22Rv1 (cell line): Measurements from ENCODE around the gene MAP3K4.

ENCODE experiments used
- H3K27ac ChIP-seq: fragments of 450-650 bp; 2 replicates; pipeline ENCODE4 v1.5.1; 2017
- ZFX ChIP-seq: fragments of 450-650 bp; IDR thresholded peaks from 2 replicates; pipeline ENCODE4 v1.6.1; 2017; ENCODE audit warnings: antibody characterized with exemption, borderline replicate concordance
- TF ChIP-seq, protein P1 (sequence below): fragments of 450-650 bp; IDR thresholded peaks from 2 replicates; pipeline ENCODE4 v1.5.1; 2017; ENCODE audit warnings: mild to moderate bottlenecking

MAP3K4 gene

DNA sequence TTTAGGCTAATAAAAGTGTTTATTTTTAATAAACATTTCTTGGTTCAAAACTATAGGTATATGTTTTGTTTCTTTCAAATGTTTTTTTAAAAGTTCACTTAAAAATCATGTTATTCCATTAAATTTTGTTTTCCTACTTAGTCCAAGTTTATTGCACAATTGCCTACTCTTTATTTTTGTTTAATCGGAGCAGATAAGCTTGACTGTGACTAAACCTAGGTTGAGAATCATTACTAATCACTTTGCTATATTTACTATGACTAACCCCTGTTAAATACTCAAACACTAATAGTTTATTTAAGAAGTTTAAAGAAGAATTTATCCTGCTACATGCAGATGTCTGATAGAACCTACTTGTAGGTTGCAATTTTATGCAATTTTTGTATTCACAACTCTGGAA is 18.8 kb downstream of the MAP3K4 start:
- H3K27ac ChIP-seq: no peak overlapping the region
- TF ChIP-seq ZFX: no peak
- TF ChIP-seq, protein P1, sequence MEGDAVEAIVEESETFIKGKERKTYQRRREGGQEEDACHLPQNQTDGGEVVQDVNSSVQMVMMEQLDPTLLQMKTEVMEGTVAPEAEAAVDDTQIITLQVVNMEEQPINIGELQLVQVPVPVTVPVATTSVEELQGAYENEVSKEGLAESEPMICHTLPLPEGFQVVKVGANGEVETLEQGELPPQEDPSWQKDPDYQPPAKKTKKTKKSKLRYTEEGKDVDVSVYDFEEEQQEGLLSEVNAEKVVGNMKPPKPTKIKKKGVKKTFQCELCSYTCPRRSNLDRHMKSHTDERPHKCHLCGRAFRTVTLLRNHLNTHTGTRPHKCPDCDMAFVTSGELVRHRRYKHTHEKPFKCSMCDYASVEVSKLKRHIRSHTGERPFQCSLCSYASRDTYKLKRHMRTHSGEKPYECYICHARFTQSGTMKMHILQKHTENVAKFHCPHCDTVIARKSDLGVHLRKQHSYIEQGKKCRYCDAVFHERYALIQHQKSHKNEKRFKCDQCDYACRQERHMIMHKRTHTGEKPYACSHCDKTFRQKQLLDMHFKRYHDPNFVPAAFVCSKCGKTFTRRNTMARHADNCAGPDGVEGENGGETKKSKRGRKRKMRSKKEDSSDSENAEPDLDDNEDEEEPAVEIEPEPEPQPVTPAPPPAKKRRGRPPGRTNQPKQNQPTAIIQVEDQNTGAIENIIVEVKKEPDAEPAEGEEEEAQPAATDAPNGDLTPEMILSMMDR: no peak

DNA sequence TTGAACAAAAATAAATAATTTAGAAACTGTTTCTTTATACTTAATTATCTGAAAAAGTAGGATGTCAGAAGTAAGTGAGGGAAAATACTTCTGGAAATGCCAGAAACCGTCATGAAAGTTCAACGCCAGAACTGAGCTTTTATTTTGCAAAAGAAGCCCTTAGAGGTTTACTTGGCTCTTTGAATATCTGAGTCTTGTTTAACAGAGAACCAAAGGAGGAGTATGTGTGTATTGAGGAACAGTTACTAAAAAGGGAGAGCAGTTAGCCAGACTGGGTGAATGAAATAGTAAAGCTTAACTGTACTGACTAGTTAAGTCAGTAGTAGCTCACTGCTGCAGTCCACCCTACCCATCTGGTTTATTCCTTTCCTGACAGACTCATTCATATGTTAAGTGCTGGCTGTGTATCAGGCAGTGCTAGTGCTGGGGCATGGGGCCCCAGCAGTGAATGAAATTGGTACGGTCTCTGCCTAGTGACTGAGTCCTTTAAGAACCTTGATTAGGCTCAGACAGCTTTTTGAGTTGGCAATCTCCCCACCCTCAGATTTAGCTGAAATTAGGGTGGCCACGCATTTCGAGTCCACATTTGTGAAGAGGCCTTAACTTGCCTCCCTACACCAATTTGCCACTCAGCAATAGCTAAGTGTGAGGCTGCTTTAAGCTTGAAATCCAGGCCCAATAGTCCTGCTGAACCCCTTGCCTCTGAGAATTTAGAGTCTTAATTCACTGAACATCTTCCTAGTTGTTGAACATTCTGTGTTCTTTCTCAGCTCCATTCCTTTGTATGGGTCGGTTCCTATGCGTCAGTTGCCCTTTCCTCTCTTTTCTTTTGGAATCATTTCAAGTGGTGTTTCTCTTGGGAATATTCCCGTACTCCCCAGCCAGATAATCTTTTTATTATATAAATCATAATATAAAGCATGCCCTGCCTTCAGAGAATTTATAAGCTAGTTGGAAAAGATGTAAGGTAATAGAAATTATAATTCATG is 20.2 kb downstream of the MAP3K4 start:
- TF ChIP-seq ZFX: no peak
- TF ChIP-seq, protein P1: no peak
- no peak overlapping the region for H3K27ac ChIP-seq

DNA sequence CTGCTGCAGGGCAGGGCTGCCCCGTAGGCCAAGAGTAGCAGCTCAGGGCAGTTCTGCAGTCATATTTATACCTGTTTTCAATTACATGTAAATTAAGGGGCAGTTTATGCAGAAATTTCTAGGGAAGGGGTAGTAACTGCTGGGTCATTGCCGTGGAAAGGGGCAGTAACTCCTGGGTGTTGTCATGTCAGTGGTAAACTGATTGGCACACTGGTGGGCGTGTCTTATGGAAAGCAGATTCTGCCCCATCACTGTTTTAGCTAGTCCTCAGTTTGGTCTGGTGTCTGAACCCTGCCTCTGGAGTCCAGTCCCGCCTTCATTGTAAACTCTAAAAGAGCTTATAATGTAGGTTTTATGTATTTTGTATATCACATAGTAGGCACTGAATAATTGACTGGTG is 22.1 kb downstream of the MAP3K4 start:
- TF ChIP-seq, protein P1: no peak
- no peak for TF ChIP-seq ZFX
- H3K27ac ChIP-seq: no peak overlapping the region

DNA sequence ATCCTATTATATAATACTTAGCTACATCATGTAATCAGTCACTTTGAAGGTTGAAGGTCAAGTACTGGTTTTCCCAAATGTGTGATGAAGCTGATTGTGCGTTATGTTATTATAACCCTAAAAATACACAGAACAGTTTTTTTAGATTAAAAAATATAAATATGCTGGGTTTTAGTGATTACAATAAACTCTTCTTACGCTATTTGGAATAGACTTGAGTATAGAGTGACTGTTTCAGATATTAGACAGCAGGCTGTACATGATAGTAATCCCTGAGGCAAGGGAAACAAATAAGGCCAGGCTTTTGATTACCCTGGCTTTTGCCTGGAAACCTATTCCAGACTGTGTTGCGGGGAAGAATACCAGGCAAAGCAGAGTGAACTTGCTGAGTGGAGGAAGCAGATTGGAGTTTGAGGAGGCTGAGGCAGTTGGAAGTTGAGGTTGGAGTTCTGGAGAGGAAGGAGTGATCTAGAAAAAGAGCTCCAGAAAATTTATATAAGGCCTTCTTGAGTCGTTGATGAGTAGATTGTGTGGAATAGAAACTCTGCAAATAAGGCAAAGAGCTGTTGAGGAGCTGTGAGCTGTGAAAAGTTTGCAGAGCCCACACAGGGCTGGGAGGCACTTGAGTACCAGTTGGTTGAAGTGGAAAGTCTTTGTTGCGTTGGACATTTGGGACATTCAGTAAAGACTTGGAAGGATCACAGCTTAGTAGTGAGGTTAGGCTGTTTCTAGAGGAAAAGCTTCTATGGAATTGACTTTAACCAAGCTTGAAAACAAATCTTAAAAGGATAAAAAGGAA is 26.4 kb downstream of the MAP3K4 start:
- TF ChIP-seq, protein P1: no peak
- no peak for TF ChIP-seq ZFX
- H3K27ac ChIP-seq: no peak overlapping the region

DNA sequence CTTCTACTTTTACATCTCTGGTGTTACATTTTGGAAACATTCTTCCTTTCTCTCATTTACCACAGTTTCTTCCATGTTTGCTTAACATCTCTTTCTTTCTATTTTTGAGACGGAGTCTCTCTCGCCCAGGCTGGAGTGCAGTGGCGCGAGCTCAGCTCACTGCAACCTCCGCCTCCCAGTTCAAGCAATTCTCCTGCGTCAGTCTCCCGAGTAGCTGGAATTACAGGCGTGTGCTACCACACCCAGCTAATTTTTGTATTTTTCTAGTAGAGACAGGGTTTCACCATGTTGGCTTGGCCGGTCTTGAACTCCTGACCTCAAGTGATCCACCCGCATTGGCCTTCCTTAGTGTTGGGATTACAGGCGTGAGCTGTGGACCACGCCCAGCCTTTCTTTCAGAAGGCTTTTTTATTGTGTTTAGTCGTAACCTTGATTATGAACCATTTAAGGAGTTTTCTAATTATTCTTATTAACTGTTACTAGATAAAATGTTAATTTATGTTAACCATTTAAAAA is 27.8 kb downstream of the MAP3K4 start:
- H3K27ac ChIP-seq: no peak overlapping the region
- TF ChIP-seq, protein P1: no peak
- TF ChIP-seq ZFX: no peak

DNA sequence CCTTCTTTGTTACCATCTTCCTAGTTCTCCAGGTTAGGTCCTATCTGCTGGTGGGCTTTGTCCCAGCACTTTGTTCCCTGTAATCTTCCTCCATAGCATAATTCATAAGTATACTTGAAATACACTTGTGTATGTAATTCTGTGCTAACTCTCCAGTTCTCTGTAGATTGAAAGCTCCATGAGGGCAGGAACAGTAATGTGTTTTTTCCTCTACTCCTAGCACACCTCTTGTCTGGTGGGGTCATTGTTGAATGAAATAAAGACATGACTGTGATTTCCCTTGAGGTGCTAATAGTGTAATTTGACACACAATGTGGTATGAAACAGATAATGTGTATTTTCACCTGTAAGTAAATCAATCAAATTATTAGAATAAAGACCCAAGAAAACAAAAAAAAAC is 30.0 kb downstream of the MAP3K4 start:
- no peak overlapping the region for H3K27ac ChIP-seq
- no peak for TF ChIP-seq ZFX
- TF ChIP-seq, protein P1: no peak
